SK-MEL-5 (cell line): Measurements from ENCODE around the gene SF3A2. TPM values are rescaled to one million over a fixed set of nuclear protein-coding genes. Genes with fewer than 3 reads are reported as not detected.

Experiments
- DNase-seq: peaks from one replicate; pipeline ENCODE4 v3.0.0-alpha.2; 2016; ENCODE audit warnings: low read depth, low spot score
- in situ Hi-C: cut with HindIII; loops from 2 replicates; pipeline ENCODE4 v1.10.0; 2016; ENCODE audit warnings: low sequenced_read_pairs, high pct_unique_total_duplicates, low pct_unique_long_range_greater_than_20kb
- total RNA-seq: library from RNA; depleted of rRNA; stranded (reverse); fragments of >200 nt; shearing (Covaris generic); gene quantifications from 2 replicates; pipeline ENCODE4 v1.2.3, GENCODE V29; 2014

Gene SF3A2
- total RNA-seq, 1 experiment from 2014 or later = 14.6 TPM

DNA sequence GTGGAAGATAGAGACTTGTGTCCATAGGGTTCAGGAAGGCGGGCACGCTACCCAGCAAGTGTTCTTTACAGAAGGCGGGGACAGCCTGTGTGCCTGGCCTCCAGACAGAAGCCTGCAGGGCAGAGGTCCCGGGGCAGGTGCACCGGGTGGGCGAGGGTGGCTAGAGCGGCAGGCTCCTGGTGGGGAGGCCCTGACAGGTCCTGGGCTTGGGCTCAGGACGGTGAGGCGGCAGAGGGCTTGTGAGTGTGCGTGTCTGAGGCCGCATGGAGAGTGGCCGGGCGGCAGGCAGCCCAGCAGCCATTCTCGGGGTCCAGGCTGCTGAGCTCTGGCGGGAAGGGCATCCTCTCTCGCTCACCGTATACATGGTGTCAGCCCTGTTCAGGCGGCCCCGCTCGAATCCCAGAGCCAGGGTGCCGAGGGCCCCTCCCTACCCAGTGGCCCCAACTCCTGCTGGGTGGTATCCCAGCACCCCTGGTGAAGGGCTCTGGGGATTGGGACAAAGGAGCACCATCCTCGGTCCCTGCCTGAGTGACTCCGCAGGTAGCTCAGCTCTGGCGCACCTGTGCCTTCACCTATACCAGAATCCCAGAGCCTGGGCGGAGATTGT lies 9.5 kb downstream of the SF3A2 start:
- in situ Hi-C loops = no loop called here

DNA sequence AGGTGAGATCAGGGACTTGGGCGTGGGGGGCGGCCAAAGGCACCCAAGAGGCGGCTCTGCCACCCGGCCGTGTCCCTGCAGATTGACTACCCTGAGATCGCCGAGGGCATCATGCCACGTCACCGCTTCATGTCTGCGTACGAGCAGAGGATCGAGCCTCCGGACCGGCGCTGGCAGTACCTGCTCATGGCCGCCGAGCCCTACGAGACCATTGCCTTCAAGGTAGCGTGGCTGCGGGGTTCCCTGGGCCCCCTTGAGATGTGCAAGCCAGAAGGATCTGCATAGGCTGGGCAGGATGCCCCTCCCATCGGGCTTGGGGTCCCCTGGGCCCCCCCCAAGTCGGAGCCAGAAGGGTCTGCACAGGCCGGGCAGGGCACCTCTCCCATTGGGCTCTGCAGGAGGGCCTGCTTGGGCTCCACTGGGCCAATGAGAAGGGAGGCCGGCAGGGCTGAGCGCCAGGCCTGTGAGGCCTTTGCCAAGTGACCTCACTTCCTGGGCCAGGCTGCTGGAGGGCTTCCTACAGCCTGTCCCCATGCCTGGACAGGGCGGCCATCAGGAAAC lies 10.3 kb downstream of the SF3A2 start:
- DNase-seq = peak; percentile 28
- in situ Hi-C loops = no loop called here

More for the DNA sequence above, 9.5 kb downstream of the SF3A2 start:
- no peak for DNase-seq

DNA sequence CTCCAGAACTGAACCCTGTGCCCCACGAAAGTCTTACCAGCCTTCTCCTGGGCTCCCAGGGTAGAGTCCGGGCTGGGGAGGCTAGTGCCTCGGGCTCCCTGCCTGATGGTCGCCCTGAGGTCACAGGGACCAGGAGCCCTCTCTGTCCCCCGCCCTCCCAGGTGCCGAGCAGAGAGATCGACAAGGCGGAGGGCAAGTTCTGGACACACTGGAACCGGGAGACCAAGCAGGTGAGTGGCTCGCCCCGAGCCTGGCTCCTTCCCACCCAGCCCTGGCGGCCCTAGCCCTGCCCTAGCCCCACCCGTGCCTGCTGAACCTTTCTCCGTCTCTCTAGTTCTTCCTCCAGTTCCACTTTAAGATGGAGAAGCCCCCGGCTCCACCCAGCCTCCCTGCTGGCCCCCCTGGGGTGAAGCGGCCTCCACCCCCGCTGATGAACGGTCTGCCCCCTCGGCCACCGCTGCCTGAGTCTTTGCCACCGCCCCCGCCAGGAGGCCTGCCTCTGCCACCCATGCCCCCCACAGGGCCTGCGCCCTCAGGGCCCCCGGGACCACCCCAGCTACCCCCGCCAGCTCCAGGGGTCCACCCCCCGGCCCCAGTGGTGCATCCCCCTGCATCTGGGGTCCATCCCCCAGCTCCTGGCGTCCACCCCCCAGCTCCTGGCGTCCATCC lies 10.9 kb downstream of the SF3A2 start:
- in situ Hi-C loops = no loop called here

DNA sequence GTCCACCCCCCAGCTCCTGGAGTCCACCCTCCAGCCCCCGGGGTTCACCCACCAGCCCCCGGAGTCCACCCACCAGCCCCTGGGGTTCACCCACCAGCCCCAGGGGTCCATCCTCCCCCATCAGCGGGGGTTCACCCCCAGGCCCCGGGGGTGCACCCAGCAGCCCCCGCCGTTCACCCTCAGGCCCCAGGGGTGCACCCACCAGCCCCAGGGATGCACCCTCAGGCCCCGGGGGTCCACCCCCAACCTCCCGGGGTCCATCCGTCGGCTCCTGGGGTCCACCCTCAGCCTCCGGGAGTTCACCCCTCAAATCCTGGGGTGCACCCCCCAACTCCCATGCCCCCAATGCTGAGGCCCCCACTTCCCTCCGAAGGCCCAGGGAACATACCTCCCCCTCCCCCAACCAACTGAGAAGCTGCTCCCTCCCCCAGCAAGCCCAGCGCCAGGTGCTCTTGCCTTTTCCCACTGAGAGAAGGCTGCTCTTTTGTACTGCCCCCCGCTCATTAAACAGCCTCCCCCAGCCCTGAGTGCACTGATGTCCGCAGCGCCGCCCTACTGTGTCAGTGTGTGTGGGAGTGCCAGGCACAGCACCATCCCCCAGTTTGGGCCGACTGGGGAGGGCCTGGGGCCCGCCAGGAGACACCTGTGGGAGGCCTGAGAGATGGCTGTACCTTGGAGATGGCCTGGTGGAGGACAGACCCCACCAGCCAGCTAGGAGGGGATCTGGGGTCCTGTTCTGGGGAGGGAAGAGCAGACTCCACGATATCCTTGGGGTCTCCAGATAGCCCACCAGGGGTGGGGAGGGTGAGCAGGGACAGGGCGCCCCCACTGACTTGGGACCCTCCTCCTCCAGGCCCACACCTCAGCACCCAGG lies 11.7 kb downstream of the SF3A2 start:
- no peak for DNase-seq
- in situ Hi-C loops = no loop called here

More for the DNA sequence above, 10.9 kb downstream of the SF3A2 start:
- no peak for DNase-seq

DNA sequence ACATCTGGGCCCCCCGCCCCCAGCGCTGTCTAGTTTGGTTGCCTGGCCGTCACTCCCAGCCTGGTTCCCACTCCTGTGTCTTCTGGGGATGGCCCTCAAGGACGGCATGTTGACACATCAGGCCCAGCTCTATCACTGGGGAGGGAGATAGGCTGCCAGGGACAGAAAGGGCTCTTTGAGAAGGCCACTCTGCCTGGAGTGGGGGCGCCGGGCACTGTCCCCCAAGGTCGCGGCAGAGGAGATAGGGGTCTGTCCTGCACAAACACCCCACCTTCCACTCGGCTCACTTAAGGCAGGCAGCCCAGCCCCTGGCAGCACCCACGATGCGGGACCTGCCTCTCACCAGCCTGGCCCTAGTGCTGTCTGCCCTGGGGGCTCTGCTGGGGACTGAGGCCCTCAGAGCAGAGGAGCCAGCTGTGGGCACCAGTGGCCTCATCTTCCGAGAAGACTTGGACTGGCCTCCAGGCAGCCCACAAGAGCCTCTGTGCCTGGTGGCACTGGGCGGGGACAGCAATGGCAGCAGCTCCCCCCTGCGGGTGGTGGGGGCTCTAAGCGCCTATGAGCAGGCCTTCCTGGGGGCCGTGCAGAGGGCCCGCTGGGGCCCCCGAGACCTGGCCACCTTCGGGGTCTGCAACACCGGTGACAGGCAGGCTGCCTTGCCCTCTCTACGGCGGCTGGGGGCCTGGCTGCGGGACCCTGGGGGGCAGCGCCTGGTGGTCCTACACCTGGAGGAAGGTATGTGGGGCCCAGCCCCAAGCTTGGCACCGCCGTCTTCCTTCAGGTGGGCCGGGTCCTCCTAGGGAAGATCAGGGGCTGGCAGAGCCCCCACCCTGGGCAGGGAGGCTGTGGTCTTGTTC lies 12.6 kb downstream of the SF3A2 start, which contains the start of gene AMH:
Gene AMH, plus strand, starts transcription at position 314 of the 857 bp plus-strand sequence. Its CDS starts 10 bp downstream, at position 324.
- no peak for DNase-seq
- in situ Hi-C loops = no loop called here

DNA sequence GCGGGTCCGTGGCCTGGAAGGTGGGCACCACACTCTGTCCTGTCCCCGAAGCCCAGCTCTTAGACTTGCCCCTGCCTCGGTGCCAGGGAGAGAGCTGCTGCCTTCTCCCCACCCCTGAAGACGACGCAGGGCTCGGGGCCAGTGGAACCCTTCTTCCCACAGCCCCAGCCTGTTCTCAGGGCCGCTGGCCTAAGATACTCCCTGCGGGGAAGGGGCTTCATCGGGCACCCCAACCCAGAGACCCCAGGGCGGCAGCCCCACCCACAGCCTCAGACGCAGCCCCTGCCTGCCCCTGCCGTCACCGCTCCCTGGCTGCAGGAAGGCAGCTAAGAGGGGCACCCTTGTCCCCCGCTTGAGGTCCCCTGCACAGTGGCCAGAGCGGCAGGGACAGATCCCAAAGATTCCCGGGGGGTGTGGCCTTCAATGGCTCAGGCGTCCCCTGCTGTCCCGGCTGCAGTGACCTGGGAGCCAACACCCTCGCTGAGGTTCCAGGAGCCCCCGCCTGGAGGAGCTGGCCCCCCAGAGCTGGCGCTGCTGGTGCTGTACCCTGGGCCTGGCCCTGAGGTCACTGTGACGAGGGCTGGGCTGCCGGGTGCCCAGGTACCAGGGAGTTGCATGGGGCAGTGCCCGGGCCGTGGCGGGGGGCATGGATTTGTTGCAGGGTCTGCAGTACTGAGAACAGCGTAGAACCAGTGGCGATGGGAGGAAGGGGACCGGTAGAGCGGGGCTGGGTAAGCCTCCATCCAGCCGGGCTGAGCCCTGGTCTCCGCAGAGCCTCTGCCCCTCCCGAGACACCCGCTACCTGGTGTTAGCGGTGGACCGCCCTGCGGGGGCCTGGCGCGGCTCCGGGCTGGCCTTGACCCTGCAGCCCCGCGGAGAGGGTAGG lies 13.5 kb downstream of the SF3A2 start:
- DNase-seq = no peak

GRCh38 chr19:2250766-2251105 lies 14.1 kb downstream of the SF3A2 start:
- in situ Hi-C loops = no loop called here
- DNase-seq = no peak

More for the DNA sequence above, 13.5 kb downstream of the SF3A2 start:
- in situ Hi-C loops = no loop called here

- no peak for DNase-seq
- in situ Hi-C loops = no loop called here
Observed at GRCh38 chr19:2251106-2252054, 14.8 kb downstream of the SF3A2 start.

- no peak for DNase-seq
- in situ Hi-C loops = no loop called here
Observed at GRCh38 chr19:2252055-2252796, 15.6 kb downstream of the SF3A2 start.

DNA sequence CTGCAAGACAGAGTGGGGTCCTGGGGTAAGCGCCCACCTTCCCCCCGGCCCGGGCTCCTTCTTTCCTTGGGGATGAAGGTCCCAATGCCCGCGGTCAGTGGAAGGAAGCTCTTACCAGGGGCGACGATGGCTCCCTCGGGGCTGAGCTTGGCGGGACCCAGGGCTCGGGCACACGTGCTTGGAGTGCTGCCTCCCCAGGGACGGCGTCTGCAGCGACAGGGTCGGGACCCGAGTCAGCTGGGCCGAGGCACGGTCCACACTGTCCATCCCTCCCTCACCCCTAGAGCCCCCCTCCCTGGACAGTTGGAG lies 16.1 kb downstream of the SF3A2 start:
- no peak for DNase-seq

GRCh38 chr19:2253106-2254063 lies 16.8 kb downstream of the SF3A2 start:
- in situ Hi-C loops = no loop called here
- no peak for DNase-seq

More for the DNA sequence above, 16.1 kb downstream of the SF3A2 start:
- in situ Hi-C loops = no loop called here

DNA sequence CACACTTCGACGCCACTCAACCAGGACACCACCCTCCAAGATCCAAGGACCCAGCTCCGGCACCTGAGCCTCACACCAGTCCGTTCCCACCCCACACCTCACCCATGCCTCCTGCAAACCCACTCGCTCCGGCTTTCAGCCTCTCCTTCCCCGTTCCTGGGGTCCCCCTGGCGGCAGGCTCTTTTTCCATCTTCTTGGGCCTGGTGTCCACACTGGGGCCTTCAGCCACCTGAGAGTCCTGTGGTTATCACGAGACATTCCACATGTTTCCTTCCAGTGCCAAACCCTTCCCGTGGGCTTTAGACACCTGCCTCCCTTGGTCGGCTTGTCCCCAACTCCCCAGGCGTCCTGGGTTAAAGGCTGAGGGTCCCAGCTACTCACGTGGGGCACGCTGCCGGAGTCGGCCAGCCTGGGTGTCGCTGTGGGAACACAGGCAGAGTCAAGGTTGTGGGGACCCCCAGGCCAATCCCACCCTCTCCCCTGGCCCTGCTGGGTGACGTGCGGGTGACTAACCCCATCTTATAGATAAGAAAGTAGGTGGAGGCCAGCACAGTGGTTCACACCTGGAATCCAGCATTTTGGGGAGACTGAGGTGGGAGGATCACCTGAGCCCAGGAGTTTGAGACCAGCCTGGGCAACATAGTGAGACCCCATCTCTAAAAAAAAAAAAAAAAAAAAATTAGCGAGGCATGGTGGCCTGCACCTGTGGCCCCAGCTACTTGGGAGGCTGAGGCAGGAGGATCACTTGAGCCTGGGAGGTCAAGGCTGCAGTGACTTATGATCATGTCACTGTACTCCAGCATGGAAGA lies 17.6 kb downstream of the SF3A2 start:
- peak; percentile 45 for DNase-seq
- in situ Hi-C loops = no loop called here

DNA sequence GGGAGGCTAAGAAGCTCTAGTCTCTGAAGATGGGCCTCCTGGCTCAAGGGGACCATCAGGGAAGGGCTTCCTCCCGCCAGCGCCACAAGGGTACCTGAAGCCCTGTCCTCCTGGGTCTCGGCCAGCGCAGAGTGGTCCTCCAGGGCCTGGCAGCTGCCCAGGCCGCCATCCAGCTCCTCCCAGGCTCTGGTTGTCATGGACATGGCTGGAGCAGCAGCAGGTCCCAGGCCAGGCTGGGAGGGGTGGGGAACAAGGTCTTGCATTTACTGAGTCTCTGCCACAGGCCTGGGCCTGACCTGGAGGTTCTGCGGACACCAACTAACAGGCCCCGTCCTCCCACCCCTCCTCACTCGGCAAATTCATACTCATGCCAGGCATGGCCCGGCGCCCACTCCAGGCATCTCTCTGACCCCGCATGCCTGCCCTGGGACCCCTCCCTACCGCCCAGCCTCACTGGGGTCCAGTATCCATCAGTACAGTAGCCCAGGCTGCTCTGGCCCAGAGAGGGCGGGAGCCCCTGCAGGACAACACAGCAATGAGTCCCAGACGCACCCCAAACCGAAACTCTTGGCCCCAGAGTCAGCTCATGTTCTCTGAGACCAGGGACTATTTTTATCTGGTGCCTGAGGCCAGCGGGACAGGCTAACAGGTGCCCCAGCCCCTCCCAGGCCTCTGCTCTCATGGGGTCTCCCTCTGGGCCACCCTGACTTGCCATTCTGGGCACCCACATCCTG lies 18.7 kb downstream of the SF3A2 start:
- in situ Hi-C loops = no loop called here
- no peak for DNase-seq
